GM19043 (cell line): ENCODE data around the gene WFS1.

ENCODE experiments used
- ATAC-seq: cut with Tn5 transposase; IDR thresholded peaks from one replicate; pipeline ENCODE4 v1.9.1; 2021; ENCODE audit warnings: low read depth; ENCODE audit not compliant: unreplicated experiment

WFS1 gene

GRCh38 chr4:6335040-6335590 is 65.5 kb downstream of the WFS1 start:
- no peak for ATAC-seq

GRCh38 chr4:6336166-6336565 is 66.5 kb downstream of the WFS1 start:
- ATAC-seq = no peak

DNA sequence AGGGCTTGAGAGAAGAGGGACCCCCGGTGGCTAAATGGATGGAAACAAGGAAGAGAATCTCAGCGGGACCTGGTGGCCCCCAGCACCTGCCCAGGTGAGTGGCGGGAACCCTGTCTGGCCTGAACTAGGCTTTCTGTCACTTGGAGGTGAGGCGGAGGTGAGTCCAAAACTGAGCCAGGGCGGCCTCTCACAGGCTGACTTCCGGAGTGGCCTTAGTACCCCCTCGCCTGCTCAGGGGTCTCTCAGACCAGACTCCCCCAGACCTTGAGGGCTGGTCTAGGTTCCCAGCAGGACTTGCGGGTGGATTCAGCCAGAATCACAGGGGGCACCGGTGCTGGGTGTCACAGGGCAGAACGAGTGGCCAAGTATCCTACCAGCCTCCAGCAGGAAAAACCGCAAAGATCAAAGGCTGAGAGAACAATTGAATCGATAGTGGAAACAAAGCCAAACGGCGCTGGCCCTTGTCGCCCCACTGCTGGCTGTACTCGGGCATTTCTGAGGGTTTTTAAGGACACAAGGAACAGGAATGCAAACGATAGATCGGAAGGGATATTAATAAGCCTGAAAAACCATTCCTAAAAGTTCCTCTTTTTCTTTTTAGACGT is 67.8 kb downstream of the WFS1 start:
- ATAC-seq = no peak

DNA sequence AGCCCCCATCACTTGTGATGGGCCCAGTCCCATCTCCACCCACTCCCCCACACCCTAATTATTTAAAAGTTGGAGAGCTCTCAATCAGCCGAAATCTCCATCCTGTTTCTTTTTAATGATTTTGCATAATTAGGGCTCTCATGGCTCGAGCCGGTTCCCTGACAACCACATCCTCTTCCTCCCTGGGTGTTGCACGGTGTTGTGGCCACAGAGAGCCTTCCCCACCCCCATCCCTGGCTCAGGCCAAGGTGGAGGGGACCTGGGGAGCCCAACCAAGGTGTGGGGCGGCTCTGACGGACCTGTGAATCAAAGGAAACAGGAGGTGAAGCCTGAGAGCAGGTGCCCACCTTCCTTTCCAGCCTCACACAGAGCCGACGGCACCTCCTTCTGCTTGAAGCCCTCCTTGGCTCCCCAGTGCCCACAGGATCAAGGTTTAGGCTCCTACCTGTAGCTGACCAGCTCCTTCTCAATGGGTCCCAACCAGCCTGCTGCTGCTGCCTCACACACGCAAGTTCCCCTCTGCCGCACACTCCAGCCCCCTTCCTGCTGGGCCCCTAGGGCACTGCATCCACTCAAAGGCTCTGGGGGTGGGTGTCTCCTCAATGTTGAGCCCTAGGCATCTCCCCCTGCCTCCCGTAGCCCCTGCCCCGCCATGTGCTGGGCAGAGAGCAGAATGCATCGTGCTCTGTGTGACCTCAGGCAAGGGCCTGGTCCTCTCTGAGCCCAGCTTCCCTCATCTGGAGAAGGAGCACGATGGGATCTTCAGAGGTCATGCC is 68.7 kb downstream of the WFS1 start:
- no peak for ATAC-seq

DNA sequence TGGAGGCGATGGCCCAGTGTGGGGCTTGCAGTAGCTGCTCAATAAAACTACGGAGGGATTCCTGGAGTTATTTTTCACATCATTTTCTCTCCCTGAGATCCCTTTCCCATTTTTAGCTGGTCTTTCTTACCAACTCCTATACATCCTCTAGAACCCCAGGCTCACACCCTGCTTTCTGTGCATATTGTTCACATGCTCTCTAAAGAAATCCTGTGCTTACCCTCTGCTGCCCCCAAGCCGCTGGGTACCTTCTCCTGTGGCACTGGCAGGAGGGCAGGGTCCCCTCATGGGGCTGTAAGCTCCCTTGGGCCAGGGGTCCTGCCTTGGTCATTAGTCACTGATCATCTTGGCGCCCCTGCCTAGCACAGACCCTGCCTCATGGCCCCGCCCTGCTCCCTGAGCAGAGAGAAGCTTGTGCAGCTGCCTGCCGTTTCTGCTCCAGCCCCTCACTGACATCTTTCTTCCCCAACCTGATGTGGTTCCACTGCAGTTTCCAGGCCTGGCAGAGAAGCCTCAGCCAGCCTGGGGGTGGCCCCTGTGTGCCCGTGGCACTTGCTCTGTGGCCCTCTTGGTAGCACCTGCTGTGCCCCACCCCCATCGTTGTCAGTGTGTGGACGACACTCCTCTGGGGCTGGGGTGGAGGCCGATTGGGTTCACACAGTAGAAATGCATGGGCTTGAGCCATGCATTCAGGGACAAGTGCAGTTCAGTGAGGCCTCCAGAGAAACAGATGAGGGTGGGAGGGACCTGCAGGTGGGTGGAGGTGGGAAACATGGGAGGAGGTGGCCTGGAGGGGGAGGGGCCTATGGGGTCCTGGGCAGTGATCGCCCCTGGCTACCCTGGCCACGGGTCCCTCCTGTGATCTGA is 69.5 kb downstream of the WFS1 start:
- no peak for ATAC-seq

DNA sequence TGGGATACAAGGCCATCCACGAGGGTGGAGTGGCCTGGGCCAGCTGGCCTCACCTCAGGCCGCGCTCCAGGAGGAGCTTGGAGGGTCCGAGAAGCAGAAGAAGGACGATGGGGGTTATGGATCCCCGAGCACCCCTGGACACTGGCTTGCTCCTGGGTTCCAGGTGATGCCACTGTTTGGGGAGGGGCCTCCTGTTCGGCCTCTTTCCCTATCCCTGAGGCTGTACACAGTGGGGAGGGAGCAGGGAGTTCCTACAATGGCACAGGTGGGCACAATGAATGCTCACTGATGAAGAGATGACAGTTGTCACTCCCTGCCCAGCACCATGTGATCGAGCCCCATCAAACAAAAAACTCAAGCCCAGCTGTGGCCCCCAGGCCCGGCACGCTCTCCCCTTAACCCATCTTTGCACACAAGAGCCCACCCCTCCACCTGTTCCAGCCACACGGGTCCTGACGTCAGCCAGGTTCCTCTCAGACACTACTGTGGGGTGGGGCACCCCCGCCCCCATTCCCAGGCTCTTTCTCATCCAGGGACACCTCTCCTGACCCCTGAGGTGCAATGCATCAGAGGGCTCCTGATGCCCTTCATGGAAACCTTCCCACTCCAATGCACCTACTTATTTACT is 70.3 kb downstream of the WFS1 start:
- no peak for ATAC-seq

DNA sequence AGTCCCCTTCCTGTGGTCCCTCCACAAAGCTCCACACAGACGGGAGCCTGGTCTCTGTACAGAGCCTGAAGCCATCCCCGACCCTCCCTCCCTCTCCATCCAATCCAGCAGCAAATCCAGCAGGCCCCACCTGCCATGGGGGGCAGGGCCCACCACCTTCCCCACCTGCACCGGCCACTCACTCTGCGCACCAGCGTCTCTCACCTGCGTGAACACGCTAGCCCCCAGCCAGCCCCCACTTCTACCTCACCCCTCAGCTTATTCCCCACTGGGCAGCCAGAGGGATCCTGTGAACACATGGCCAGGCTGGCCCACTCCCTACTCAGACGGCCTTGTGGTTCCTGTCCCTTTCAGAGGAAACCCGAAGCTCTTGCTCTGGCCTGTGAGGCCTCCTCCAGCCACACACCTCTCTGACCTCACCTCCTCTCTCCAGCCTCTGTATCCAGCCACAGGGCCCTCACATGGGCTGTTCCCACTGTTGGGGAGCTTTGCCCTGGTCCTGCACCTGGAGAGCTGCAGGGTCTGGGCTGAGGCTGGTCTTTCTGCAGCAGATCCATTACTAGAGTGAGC is 70.9 kb downstream of the WFS1 start:
- ATAC-seq = no peak

- ATAC-seq = no peak
Observed at GRCh38 chr4:6341696-6342095, 72.0 kb downstream of the WFS1 start.

DNA sequence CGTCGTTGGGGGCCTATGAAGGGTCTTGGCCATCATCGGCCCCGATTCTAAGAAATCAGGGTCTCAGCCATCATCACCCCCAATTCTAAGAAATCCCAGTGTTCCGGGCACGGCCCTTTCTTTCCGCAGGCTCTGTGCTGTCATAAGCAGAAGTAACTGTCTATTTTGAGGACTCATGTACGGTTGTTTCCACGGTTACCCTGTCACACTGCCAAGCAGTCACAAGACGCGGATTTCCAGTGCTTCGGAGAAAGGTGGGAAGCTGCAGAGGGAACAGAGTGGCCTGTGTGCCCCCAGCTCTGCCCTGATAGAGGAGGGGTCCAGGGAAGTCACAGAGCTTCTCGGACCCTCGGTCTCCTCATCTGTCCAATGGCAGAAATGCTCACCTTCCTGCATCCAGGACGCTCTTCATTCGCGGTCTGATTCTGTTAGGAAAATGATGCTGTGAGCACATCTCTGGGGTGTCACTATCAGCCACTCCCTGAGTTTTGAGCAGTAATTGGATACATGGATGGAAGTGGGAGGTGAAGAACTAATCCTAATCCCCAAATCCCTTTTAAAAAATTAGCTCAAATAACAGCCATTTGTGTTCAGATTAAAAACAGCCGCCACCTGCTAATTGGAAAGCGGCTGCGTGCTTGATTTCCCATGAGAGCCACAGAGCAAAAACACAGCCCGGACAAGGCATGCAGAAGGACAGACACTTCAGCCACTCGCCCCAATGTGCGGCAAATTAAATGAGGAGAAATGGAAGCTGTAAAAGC is 73.1 kb downstream of the WFS1 start:
- no peak for ATAC-seq

- ATAC-seq = no peak
Observed at GRCh38 chr4:6343939-6344408, 74.3 kb downstream of the WFS1 start.

- ATAC-seq = no peak
Observed at GRCh38 chr4:6345096-6345830, 75.6 kb downstream of the WFS1 start.

DNA sequence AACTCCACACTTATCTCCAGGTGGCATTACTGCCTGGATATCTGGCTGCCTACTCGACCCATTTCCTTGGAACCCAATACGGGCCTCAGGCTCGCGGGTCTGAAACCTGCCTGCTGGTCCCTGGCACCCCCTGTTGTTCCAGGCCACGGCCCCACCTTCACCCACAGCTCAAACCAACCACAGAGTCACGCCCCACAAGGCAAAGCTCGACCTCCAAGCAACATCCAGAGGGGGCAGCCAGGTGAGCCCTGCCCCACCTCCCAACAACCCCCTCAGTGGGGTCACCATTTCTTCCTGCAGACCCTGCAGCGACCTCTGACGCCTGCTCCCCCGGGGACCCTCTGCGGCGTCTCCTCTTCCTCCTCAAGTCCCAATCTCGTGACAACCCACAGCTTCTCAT is 76.2 kb downstream of the WFS1 start:
- ATAC-seq = no peak

- ATAC-seq = no peak
Observed at GRCh38 chr4:6346373-6347110, 76.9 kb downstream of the WFS1 start.

DNA sequence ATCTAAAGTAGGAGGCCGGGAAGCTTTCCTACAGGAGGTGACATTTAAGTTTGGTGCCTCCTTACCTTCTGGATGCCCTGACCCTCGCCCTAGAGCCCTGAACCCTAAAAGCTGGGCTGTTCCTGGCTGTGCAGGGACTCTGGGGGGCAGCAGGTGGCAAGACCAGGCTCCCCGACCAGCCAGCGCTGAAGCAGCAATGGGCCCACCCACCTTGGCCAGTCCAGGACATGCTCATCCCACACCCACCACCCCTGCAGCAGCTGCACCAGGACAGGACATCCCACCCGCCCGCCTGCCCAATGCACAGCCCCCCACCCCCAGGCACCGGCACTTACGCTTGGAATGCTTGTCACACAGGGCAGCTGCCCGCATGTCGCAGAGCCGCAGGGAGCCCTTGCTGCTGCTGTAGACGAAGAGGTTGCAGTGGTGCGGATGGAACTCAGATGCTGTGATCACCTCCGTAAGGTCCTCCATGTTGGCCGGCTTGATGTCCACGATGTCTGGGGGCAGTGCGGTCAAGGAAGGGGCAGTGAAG is 77.9 kb downstream of the WFS1 start:
- no peak for ATAC-seq

- ATAC-seq = no peak
Observed at GRCh38 chr4:6348408-6348807, 78.8 kb downstream of the WFS1 start.

DNA sequence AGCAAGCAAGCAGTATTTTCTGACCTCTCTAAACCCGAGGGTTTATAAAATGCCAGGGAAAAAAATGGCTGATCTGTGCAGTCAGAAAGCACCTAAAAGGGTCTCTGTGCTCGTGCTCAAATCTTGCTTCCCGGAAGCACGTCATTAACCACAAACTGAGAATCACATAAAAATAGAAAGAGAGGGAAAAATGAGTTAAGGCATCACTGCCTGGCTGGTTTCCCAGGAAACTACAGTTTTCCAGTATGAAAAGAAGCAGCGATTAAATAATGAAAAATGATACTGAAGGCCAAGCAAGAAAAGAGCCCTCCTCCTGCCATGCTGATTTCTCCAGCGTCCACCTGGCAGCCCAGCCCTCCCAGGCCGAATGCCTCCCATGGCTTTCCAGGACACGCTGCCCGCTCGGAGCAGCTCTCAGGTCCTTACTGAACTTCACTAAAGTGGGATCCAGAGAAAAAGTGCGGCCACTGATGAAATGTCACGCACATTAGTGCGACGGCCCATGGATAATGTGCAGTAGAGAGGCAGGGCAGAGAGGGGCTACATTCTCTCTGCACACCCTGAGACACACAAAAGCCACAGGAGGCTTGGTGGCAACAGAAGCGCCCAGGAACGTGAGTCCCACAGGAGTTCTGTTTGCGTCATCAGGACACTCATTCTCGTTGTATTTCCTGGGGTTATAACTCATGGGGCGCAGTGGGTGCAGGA is 80.4 kb downstream of the WFS1 start:
- no peak for ATAC-seq

DNA sequence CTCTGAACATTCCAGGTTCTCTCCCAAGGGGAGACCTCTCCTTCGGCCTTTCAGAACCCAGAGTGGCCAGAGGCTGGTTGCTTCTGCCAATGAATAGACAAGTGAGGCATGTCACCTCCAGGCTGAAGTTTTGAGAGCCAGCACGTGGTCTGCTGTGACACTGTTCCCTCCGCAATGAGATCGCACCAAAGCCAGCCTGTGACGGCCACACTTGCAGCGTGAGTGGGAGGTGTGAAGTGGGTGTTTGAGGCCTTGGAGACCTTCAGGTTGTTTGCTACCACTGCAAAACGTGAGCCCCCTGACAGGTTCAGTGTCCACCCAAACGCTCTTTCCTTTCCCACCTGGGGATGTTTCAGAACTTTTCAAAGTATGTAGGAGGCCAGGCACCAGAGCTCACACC is 81.0 kb downstream of the WFS1 start:
- ATAC-seq = no peak
